ENCODE data around the gene PRPH2. TPM values are rescaled to one million over a fixed set of nuclear protein-coding genes. Genes with fewer than 3 reads are reported as not detected.

PRPH2 gene
- total and polyA plus RNA-seq, 2 of the 13 experiments (the other 11 are each of a cell fraction or from before 2014, with no cell fraction given), result 0.03 to 0.04 TPM

GRCh38 chr6:42745640-42746462 lies 23.5 kb upstream of the PRPH2 start, which contains the start of gene TBCC:
TBCC (minus strand) TSS chr6:42746103; CDS start chr6:42746073, 30 bp downstream.
- ATAC-seq (peak; percentile 87), FAIRE-seq (peak; percentile 91), DNase-seq (ENCODE audit: low spot score) (peak; percentile 99)
- ChIA-PET CTCF (ENCODE audit: low intra/inter-chr PET ratio, low total read pairs) (no interaction called here), POLR2A (interaction anchor here (0.6 to 8.3 kb wide), 36 partner anchors 9 to 852 kb away, joined by 3 to 270 read pairs (median 5); partner anchors contain the start of genes BICRAL, CNPY3, CUL7 and KLHDC3)
- no peaks in the 10 kb centered on the region for H3K9me3 ChIP-seq (ENCODE audit: low read length)
- peak within 1 kb of the TSS; percentile 93 for H3K27ac ChIP-seq (ENCODE audit: extremely low read length, insufficient read depth, low read length)
- peak within 1 kb of the TSS; percentile 96 for H3K4me2 ChIP-seq (ENCODE audit: low read depth, low read length)
- H3K4me3 ChIP-seq (replicated peaks in 1 of 3; ENCODE audit: insufficient read depth in 1 of 3, low read depth in 2 of 3, low read length in 3 of 3), result peak within 1 kb of the TSS; percentile 93 to 100 (median 99)
- intact Hi-C loops (cut with micrococcal nuclease; ENCODE audit: unreplicated experiment) (loop anchor here (1.0 to 10.0 kb wide), 3 partner anchors 36 to 181 kb away; partner anchors contain the start of genes BICRAL, RPL7L1 and UBR2), in situ Hi-C loops (cut with HindIII; ENCODE audit: extremely low pct_ligation_motif_present, low pct_unique_long_range_greater_than_20kb) (loop anchor here (5.0 kb wide), 1 partner anchor 36 kb away; the partner anchor contains the start of gene BICRAL)
- no peak within 1 kb of the TSS for H2AFZ ChIP-seq (ENCODE audit: low read length)
- H3K27me3 ChIP-seq (ENCODE audit: control insufficient read depth in 1 of 2, insufficient read depth in 2 of 2, low read length in 2 of 2), result no peaks in the 10 kb centered on the region; a peak in 1 of 5 replicates
- H3K36me3 ChIP-seq (replicated peaks in 1 of 2; ENCODE audit: control insufficient read depth in 1 of 2, insufficient read depth in 2 of 2, low read length in 2 of 2), result no peaks in the 10 kb centered on the region
- H3K9ac ChIP-seq (ENCODE audit: insufficient read depth, low read depth, low read length), result peak within 1 kb of the TSS; percentile 98
- 2% methylated on average over 46 of the region's 57 CpGs for WGBS (ENCODE audit: low lambda C conversion rate)
- peaks cover 14% of the 10 kb centered on the region; the same call in 1 of the 2 replicates for H4K20me1 ChIP-seq (ENCODE audit: insufficient read depth, low read length)
- peaks cover 24% of the 10 kb centered on the region for H3K79me2 ChIP-seq (ENCODE audit: insufficient read depth, low read length)
- TSS peak; percentile 91 for BruUV-seq (replicated peaks)
- peaks cover 44% of the 10 kb centered on the region for H3K4me1 ChIP-seq (ENCODE audit: insufficient read depth, low read length)
- 0 out of 2 replicates have a peak, but pooled peaks have one; percentile 62 for TF ChIP-seq BRCA1 (CRISPR knock-in tag; IDR thresholded peaks at IDR 0.05)
- TF ChIP-seq ZMYM4 (CRISPR knock-in tag; IDR thresholded peaks at IDR 0.05), result peak; percentile 23; the same call in 1 of the 2 replicates
- no peak for TF ChIP-seq AKNA (CRISPR knock-in tag; IDR thresholded peaks at IDR 0.05; ENCODE audit: borderline replicate concordance)
- peak; percentile 75; the same call in 1 of the 2 replicates for TF ChIP-seq ZNF256 (CRISPR knock-in tag; conservative IDR thresholded peaks at IDR 0.05)
- TF ChIP-seq ATF7 (IDR thresholded peaks at IDR 0.05), result peak; percentile 32
- peak; percentile 64; the same call in 1 of the 2 replicates for TF ChIP-seq ATF7 (CRISPR knock-in tag; IDR thresholded peaks at IDR 0.05)
- TF ChIP-seq HNRNPL (IDR thresholded peaks at IDR 0.05; ENCODE audit: low read depth, low read length), result no peak
- no peak for TF ChIP-seq ZHX1 (CRISPR knock-in tag; IDR thresholded peaks at IDR 0.05; ENCODE audit: low read depth)
- 0 out of 2 replicates have a peak, but pooled peaks have one; percentile 26 for TF ChIP-seq ZNF275 (CRISPR knock-in tag; IDR thresholded peaks at IDR 0.05; ENCODE audit: borderline replicate concordance)
- TF ChIP-seq ZMYM3 (CRISPR knock-in tag; IDR thresholded peaks at IDR 0.05), result peak; percentile 10; the same call in 1 of the 2 replicates
